NCI-H524 treated with DMSO at 0.1 percent for 48 hours (cell line): ENCODE data around the gene AGAP3.

Experiments
- DNase-seq: peaks from one replicate; lab custom pipeline; 2025; lab: John Stamatoyannopoulos, UW

AGAP3 gene

DNA sequence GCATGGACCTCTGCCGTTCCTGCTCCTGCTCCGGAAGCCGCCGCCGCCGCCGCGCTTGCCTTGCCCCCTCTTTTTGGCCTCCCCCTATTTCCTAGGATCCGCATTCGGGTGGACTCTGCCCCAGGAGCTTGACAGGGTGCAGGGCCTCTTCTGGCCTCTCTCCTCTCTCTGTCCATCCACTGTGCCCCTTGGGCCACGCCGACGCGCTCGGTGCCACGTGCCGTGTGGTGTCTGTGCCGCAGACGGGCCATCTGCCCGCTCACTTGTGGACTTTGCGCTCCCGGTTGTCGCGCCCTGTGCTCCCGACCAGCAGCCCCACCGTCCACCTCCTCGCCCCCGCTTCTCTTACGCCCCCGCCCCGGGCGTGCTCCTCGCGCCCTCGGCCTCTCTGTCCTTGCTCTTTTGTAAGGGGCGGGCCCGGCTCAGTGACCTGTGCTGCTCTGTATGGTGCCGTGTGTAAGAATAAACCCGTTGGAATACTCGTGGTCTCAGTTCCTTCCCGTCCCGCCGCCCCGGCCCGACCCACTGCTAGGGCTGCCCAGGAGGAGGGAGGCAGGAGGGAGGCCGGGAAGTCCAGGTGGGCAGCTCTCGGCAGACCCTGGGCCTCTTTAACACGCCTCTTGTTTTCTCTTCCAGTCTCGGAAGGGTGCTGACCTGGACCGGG is 37.0 kb downstream of the AGAP3 start:
- DNase-seq: no peak

DNA sequence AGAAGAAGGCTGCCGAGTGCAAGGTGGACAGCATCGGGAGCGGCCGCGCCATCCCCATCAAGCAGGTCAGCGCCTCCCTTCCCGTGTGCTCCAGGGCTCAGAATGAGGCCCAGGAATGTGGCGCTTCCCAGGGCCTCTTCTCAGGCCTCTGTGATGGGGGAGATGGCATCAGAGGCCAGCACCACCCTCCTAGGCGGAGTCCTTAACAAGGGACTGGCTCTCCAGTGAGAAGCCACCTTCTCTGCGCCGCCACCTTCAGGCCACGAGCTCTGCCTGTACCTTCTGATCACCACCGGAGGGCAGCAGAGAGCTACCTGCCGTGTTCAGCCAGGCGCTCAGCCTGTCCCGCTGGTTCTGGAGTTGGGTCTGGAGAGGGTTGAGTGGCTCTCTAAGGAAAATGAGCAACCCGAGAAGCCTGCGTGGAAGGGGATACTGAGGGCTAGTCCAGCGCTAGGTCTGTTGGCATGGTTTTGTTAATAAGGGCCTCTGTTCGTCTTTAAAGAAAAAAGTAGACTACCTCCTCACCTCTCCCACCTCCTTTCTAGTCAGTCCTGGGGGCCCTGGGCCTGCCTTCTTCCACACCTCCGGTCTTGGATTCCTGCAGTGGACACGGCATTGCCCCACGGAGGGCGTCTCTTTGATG is 37.7 kb downstream of the AGAP3 start:
- DNase-seq: peak; percentile 30

DNA sequence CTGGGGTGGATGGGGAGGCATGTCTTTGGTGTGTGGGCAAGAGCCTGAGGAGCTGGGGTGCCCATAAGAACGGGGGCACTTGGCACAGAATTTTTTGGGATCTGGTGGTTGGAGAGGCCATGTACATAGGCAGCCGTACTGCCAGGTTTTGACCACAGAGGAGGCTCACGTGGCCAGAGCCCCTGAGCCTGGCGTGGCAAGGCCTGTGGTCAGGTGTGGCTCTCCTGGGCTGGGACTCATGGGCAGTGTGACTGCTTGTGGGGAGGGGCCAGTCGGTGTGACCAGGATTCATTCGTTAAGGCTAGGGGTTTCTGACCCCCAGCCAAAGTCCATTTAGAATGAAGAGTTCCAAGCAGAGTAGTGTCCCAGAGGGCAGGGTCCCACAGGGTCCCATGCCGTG is 38.2 kb downstream of the AGAP3 start:
- DNase-seq: no peak

DNA sequence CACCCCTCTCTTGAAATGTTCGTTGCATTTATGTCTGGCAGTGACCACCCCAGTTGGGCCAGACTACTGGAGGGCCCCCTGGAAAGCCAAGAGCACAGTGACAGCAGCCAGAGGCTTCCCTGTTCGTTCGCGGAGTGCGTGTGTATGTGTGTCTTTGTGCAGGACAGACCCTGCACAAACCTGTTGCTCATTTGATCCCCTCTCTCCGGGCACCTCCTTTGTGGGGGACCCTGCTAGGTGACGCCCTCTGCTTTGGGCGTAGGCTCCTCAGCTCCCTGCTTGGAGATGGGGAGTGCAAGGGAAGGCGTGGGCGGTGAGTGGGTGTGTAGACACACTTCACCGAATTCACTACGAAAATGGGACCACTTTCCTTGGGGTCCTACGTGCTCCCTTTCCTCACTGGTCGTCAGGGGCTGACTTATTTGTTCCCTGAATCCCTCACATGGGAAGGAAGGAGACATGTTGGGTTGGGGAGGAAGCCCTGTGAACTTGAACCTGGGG is 38.7 kb downstream of the AGAP3 start:
- DNase-seq: no peak

DNA sequence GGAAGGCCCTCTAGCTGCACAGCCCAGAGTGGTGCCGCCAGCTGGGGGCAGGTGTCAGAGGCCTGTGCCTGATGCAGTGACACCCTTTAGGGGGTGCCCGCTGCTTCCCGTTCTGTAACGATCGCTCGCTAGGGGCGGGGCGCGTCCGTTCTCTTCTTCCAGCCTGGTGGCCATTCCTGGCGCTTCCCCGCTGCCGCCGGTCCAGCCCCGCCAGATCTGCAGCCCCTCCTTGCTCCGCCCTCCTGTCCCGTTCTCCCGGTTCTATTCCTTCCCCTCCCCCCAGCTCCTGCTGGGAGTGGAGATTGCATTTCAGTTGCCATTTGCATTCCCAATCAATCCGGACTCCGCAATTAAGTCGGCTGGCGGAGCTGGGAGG is 39.2 kb downstream of the AGAP3 start:
- no peak for DNase-seq

DNA sequence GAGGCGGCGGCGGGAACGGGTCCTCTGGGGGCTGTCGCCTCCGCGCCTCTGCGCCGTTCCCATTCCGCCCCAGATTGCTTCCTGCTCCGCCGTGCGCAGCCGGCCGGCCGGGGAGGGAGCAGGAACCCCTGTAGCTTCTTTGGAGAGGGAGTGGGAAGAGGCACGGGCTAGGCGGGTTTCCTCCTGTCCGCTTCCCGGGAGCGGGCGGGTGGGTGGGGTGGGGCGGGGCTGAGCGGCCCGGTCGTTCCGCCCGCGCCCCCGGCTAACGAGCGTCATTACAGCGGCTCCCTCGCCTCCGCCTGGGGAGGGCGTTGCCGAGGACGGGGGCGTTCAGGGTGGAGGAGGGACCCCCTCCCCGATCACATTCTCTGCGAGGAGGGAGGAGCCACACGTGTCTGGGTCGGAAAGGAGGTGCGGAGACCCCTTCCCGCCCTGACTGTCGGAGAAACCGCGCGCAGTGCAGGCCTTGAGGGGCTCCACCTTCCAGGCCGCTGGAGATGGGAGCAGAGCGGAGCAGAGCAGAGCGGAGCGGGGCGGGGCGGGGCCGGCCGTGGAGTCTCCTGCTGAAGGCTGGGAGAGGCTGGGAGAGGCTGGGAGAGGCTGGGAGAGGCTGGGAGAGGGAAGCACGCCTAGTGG is 39.7 kb downstream of the AGAP3 start:
- DNase-seq: no peak

DNA sequence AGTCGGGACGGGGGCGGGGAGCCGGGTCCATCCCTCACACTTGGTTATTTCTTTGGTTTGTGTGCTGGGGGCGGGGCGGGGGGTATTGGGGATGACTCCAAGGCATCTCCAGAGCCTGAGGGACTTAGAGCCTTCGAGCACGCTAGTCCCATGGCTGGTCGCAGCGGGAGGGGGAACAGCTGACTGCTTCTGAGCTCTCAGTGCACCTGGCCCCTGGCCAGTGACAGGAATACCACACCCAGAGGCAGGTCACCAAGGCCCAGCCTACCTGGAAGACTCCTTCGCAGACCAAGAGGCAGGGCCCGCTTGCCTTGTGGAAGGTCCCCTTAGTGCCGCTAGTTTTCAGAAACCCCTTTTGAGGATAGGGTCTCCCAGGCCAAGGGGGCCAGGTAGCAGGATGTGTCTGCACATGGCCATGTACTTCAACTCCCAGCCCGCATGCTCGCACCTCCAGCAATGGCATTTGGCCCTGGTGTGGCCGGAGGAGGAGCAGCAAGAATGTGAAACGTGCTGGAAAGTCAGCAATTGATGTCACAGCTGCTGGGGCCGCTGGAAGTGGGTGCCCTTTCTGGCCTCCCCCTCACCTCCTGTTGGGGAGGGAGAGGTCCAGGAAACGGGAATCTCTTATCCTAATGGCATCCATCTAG is 40.3 kb downstream of the AGAP3 start:
- no peak for DNase-seq

DNA sequence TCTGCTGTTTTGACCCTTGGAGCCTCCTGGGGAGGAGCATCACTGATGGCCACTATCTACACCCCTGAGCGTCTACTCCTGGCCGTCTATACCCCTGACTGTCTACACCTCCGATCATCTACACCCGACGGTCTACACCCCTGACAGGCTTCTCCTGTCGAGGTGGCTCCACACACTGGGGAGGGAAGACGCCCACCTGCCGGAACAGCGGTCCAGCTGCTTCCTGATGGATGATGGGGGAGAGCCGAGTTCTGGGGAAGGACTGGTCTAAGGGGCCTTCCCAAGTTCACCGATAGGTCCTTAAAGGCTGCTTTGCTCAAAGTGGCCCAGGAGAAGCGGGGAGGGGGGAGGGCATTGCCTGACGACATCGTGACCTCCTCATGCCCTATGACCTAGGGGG is 41.9 kb downstream of the AGAP3 start:
- no peak for DNase-seq

DNA sequence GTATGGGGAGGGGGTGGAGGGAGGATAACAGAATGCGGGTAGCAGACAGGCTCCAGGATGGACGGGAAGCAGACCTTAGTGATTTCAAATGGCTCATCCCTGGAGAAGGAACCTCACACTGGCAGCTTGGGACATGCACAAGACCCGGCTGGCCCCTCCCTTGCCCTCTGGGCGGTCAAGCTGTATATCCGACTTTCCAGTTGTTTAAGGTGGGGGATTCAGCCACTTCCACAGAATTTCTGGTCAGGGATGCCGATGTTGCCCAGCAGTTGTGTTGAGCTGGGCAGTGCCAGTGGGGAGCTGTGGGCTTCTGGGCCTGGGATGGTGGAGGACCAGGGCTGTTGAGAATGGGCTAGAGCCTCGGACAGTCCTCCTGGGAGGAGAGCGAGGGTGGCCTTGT is 42.4 kb downstream of the AGAP3 start:
- DNase-seq: no peak

DNA sequence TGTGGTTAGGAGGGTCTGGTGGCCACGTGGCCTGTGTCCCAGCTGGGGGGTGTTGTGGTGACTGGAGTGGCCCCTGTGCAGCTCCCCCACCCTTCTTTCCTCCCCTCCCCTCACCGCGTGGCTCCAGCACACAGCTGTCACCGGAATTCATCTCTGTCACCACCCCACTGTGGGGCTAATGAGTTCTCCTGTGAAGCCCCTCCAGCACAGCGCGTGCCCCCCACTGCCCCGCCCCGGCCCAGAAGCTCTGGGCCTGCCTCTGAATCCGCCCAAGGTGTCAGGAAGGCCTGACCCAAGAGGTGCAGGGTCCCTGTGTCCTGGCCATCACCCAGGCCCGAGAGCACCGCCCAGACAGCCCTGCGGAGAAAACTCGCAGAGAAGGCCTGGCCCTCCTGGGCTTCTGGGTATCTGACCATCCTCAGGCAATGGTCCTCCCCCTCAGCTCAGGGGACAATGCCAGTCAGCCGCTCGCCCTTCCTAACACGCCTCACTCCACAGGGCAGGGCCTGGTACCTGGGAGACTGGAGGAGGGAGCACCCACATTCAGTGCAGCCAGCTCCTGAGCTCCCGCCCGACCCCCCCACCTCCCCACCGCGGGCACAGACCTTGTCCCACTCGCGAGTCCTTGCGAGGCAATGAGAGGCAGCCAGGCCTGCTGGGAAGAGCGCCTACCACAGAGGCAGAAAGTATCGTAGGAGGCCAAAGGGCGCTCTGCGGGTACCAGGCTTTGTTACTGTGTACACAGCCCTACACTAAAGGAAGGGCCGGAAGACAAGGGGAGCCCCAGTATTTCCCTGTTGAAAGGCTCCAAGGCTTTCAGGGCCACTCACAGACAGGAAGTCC is 43.1 kb downstream of the AGAP3 start:
- no peak for DNase-seq

DNA sequence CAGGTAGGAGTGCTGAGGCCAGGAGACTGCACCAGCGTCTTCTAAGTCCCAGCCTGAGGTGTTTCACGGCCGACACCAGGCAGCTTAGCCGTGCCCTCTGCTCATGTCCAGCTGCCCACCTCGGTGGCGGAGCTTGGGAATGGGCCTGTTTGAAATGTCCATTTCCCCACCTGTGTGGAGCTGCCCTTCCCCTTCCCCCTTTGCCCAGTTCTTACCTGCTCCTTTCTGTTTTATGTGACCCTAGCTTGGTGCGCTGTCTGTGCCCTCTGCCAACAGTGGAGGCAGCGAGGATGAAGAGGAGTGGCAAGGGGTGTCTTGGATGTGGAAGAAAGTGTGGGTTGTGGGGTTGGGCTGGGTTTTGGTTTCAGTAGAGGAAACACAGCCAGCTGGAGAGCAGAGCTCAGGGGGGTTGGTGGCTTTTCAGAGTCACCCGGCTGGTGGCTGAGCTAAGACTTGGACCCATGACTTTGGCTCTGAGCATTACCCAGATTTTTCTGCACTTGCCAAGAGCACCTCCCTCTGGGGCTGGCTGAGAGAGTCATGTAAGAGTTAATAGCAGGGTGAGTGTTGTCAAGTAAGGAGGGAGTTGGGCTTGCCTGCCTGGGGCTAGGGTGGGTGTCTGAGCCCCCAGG is 43.8 kb downstream of the AGAP3 start:
- DNase-seq: no peak

DNA sequence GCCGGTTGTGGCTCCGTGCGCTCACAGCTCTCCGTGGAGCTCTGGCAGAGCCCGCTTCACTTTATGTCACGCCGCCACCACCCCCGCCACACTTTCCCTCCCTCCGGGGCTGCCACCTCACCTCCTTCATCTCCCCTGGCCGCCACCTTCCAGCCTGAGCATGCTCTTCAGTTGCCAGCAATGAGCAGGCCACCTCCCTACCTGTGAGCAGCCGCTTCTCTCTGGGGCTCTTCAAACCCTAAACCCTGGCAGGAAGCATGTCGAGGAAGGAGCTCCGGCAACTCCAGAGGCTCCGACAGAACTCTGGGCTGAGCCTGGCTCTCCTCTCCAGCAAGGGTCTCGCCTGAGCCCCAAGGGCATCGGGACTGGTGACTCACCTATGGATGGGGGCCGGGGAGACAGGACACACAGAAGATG is 44.5 kb downstream of the AGAP3 start:
- DNase-seq: no peak

DNA sequence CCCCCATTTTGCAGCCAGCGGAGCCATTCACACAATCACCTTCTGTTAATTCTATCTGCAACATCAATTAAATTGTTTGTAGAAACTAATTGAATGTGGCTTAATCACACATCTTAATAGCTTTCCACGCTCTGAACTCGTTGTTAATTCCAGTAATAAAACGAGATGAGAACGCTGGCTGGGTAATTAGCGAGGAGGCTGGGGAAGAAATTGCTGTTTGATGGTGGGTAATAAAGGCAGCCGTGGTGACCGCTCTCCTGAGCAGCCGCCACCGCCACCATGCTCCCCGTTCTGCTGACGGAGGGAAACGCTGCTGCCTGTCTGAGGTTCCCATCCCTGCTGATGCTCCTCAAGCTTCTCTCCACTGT is 44.9 kb downstream of the AGAP3 start:
- no peak for DNase-seq

DNA sequence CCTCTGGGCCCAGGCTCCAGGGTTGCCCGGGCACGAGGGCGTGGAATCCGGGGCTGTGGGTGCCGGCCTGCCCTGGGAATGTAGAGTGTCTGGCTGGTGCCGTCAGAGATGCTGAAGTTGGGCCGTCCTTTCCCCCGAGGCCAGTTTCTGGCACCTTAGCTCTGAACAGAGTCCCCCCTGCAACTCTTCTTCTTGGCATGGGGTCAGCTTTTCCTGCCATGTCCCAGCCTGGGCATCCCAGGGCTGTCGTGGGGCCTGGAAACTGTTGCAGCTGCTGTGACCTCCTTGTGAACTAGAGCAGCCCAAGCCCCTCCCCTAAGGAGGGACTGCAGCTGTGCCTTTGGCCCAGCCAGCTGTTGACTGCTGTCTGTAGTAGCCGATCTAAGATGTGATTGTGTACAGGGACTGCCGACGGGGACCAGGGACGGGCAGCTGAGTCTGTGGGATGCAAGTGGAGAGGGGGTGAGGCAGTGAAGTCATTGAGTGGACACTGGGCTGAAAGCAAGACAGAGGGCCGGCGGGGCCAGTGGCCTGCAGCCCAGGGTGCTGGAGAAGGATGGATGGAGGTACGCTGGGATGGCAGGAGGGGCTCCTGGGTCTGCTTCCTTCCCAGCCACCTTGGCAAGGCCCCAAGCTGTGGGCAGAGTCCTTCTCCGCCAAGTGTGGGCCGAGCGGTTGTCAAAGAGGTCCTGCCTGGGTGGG is 45.5 kb downstream of the AGAP3 start:
- no peak for DNase-seq

DNA sequence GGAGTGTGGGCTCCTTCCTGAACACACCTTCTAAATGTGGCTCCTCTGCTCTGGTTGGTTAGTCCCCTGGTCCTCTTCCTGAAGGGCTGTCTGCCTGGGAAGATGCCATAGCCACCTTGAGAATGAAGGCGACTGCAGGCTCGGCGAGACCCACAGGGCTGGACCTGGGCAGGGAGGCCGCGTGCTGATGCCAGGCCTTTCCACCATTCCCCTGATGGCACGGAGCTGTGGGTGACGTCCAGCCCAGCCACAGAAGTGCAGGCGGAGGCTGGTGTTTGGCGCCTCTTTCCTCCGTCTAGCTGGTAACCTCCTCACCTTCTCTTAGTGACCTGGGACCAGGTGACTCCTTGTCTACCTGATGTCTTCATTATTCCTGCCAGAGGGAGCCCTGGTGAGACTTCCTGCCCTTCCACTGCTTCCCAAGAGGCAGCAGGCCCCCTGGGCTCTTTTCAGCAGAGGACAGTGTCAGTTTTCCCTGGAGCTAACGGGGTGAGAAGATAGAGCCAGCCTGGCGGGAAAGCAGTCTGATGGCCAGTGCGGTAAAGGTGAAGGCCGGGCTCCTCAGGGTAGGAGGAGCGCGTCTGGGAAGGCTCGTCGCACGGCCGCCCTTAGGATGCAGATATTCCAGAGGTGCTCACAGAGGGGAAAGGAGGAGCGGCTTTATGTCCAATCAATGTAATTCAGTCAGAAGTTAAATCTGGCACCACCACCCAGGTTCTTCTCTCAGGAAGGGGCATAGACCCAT is 46.4 kb downstream of the AGAP3 start:
- no peak for DNase-seq

DNA sequence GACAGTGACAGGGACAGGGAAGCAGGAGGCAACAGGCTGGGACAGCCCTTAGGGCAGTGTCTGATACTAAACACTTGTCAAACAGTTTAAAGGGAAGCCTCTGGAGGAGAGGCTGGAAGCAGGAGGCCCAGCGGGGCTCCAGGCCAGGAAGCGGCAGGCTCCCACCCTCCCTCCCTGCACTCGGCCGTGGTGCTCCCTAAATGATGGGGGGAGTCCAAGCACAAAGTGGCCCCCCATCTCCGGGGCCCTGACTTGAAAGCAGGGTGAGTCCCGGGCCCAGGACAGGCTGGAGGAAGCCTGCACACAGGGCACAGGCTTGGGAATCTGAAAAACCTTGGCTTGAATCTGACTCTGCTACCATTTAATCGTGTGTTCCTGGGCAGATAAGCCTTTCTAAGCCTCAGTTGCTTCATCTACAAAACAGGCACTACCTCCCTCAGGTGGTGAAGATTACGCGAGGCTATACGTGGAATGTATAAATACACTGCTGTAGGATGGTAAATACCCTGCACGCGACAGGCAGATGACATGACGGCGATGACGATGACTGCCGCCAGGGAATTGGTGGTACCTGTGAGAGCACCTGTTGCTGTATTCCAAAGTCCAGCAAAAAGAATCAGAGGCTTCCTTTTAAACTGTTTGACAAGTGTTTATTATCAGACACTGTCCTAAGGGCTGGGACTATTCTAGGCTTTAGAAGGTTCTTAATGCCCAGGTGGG is 47.2 kb downstream of the AGAP3 start:
- DNase-seq: no peak

DNA sequence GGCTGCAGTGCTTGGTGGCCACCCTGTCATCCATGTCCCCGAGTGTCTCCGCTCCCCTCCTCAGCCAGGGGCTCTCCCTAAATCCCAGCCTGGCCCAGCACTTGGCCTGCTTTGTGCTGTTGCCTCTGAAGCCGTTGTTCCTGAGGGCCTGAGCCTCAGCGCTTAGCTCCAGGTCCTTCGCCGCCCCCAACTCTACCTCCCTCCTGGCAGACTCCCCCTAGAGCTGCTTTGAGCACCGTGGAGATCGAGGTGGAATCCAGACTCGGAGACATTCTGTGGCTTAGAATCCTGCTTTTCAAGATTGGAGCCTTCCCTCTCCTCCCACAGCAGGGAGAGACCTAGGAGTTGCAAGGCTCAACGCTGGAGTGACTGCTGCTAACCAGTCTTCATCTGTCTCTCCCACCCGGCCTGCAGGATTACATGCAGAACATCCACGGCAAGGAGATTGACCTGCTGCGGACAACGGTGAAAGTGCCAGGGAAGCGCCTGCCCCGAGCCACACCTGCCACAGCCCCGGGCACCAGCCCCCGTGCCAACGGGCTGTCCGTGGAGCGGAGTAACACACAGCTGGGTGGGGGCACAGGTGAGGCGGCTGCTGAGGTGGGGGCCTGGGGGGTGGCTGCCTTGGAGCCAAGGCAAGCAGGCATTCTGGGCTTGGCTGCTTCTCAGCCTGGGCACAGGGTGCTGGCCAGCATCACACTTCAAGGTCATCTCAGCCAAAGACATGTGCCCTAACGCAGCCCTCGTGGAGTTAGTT is 47.9 kb downstream of the AGAP3 start:
- no peak for DNase-seq

DNA sequence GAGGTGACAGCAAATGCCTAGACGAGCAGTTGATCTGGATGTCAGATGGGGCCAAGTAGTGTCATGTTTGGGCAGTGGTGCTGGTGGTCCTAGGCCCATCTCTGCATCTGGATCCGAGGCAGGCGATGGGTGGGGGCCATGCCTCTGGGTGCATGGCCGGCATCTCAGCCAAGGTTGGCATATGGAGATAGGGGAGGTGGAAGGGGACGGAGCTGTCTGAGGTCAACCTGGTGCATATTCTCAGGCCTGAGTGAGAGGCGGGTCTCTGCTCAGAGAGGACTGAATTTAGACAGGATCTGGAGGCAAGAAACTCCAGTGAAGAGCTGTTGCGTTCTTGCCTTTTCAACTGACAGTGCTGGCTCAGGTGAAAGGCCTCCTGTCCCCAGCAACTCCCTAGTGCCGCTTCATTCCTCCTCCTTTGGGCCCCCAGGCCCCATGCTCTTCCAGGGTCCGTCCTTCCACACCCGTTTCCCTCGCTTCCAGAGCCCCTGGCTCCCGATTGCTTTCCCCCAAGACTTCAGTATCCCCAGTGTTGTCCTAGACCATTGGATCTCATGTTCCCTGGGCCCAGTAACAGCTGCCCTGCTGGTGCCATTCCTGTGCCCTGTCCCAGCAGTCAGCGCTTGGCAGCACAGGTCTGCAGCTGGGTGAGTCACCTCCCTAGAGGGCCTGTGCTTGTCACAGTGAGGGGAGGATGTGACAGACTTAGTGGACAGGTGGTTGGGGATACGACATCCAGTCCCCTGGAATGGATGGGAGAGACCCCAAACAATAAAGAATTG is 48.7 kb downstream of the AGAP3 start:
- DNase-seq: no peak
